Liver (tissue), 9 donors: ENCODE results near the gene RAPGEF2. TPM values are rescaled to one million over a fixed set of nuclear protein-coding genes. Genes with fewer than 3 reads are reported as not detected.

Experiments used
- DNase-seq: peaks from one replicate; pipeline ENCODE4 v3.0.0-alpha.2; 2017; ENCODE audit warnings: low spot score
- H3K27ac ChIP-seq, 2 donors: one replicate each; pipeline ENCODE4 v1.7.0; 2013; ENCODE audit warnings: inconsistent platforms in 2 of 2, low read length in 2 of 2, control low read depth in 1 of 2, low read depth in 1 of 2, mild to moderate bottlenecking in 1 of 2
- H3K27me3 ChIP-seq, 4 donors: one replicate each; pipeline versions ENCODE4 v1.6.1 to v1.7.0; 2013; ENCODE audit warnings: low read length in 3 of 4, inconsistent platforms in 1 of 4, mild to moderate bottlenecking in 1 of 4, moderate library complexity in 1 of 4; ENCODE audit not compliant: control insufficient read depth in 4 of 4, insufficient read depth in 4 of 4
- H3K36me3 ChIP-seq, 4 donors: one replicate each; pipeline versions ENCODE4 v1.6.1 to v1.7.0; 2013; ENCODE audit warnings: low read length in 3 of 4, mild to moderate bottlenecking in 3 of 4, low read depth in 1 of 4, moderate library complexity in 1 of 4; ENCODE audit not compliant: control insufficient read depth in 4 of 4, insufficient read depth in 3 of 4
- H3K4me1 ChIP-seq, 4 donors: one replicate each; pipeline versions ENCODE4 v1.6.1 to v1.7.0; 2013; ENCODE audit warnings: low read length in 3 of 4, mild to moderate bottlenecking in 3 of 4, moderate library complexity in 1 of 4; ENCODE audit not compliant: control insufficient read depth in 4 of 4, insufficient read depth in 4 of 4
- H3K4me3 ChIP-seq, 3 donors: one replicate each; pipeline versions ENCODE4 v1.6.1 to v1.7.0; 2013; ENCODE audit warnings: low read length in 3 of 3, control low read depth in 1 of 3, low read depth in 1 of 3, mild to moderate bottlenecking in 1 of 3
- H3K9ac ChIP-seq, 2 donors: one replicate each; pipeline ENCODE4 v1.7.0; 2013; ENCODE audit warnings: low read length in 2 of 2, mild to moderate bottlenecking in 2 of 2, moderate library complexity in 2 of 2, control low read depth in 1 of 2, low read depth in 1 of 2
- H3K9me3 ChIP-seq, 4 donors: one replicate each; pipeline versions ENCODE4 v1.6.1 to v1.7.0; 2013; ENCODE audit warnings: low read length in 3 of 4; ENCODE audit not compliant: control insufficient read depth in 4 of 4
- CTCF ChIP-seq: fragments of 150-350 bp; IDR thresholded peaks from 2 replicates; pipeline ENCODE4 v1.5.1; 2017; ENCODE audit warnings: improper control_type of control experiment, low read depth, low read length; ENCODE audit not compliant: missing input control
- EGR1 ChIP-seq, 2 donors: IDR thresholded peaks; 2 replicates each; pipeline ENCODE4 v1.6.1; 2016 to 2018; ENCODE audit warnings: antibody characterized with exemption in 2 of 2, low read depth in 2 of 2
- FOXA2 ChIP-seq: IDR thresholded peaks from 2 replicates; pipeline ENCODE4 v1.6.1; 2016; ENCODE audit warnings: antibody characterized with exemption
- HNF4G ChIP-seq: IDR thresholded peaks from 2 replicates; pipeline ENCODE4 v1.6.1; 2016; ENCODE audit warnings: antibody characterized with exemption
- NR2F2 ChIP-seq: IDR thresholded peaks from 2 replicates; pipeline ENCODE4 v1.6.1; 2016; ENCODE audit warnings: antibody characterized with exemption
- REST ChIP-seq: IDR thresholded peaks from 2 replicates; pipeline ENCODE4 v1.6.1; 2016; ENCODE audit warnings: antibody characterized with exemption, mild to moderate bottlenecking
- SP1 ChIP-seq: IDR thresholded peaks from 2 replicates; pipeline ENCODE4 v1.6.1; 2018; ENCODE audit warnings: antibody characterized with exemption, mild to moderate bottlenecking
- YY1 ChIP-seq: IDR thresholded peaks from 2 replicates; pipeline ENCODE4 v1.6.1; 2016; ENCODE audit warnings: antibody characterized with exemption, mild to moderate bottlenecking
- ZBTB33 ChIP-seq: IDR thresholded peaks from 2 replicates; pipeline ENCODE4 v1.6.1; 2016; ENCODE audit warnings: antibody characterized with exemption
- WGBS: extraction: QIAGEN DNeasy Blood & Tissue Kit; methylation state at CpG from one replicate; pipeline ENCODE4 v1.1.7; 2013; 5-methylcytosine and 5-hydroxymethylcytosine counted together
- polyA plus RNA-seq, 2 donors: library from polyadenylated mRNA; stranded (reverse) in 1 of 2; unstranded in 1 of 2; fragments of 200-250 nt in 1 of 2; fragments of >200 nt in 1 of 2; fragmentation: Nextera tagmentation in 1 of 2; extraction: Ambion mirVana in 1 of 2; gene quantifications; one replicate each; pipeline versions ENCODE4 v1.2.1 to v1.2.3, GENCODE V29; 2013 to 2015
- total RNA-seq, 2 donors: library from RNA; depleted of rRNA; stranded (reverse); fragments of >200 nt; gene quantifications; one replicate each; pipeline ENCODE4 v1.2.3, GENCODE V29; 2014
- donor health status: healthy.
- donor health status: healthy.
- donor health status: healthy.
- donor health status: healthy.
- donor health status: healthy.

The RAPGEF2 gene
- total and polyA plus RNA-seq, 4 donors = 7.3 to 90.4 (median 32.2) TPM

GRCh38 chr4:159178151-159178546 is 75.3 kb downstream of the RAPGEF2 start:
- WGBS = 83% methylated on average over 2 of the region's 2 CpGs
- no peak overlapping the region for H3K9ac ChIP-seq

GRCh38 chr4:159178979-159179969 is 76.4 kb downstream of the RAPGEF2 start:
- DNase-seq = no peak
- Histone ChIP-seq H3K9me3 (no peaks in the 10 kb centered on the region), H3K27me3 (no peaks in the 10 kb centered on the region), H3K9ac (no peak overlapping the region), H3K4me1 (peaks cover 0 to 28% (median 20%) of the 10 kb centered on the region in 4 donors), H3K36me3 (no peaks in the 10 kb centered on the region), H3K4me3 (no peak overlapping the region), H3K27ac (peak overlapping the region in 1 of 2 donors; percentile 7)
- 70% methylated on average over 3 of the region's 3 CpGs for WGBS
- TF ChIP-seq CTCF (no peak), FOXA2 (no peak), REST (no peak), ZBTB33 (no peak), EGR1 (IDR thresholded peaks at IDR 0.05; ENCODE audit: low read depth in 2 of 2) (no peak), SP1 (no peak)

More at GRCh38 chr4:159178151-159178546, 75.3 kb downstream of the RAPGEF2 start:
- Histone ChIP-seq H3K36me3 (no peaks in the 10 kb centered on the region), H3K9me3 (no peaks in the 10 kb centered on the region), H3K4me3 (no peak overlapping the region), H3K4me1 (peaks cover 0 to 28% (median 20%) of the 10 kb centered on the region in 4 donors), H3K27ac (no peak overlapping the region), H3K27me3 (no peaks in the 10 kb centered on the region)
- DNase-seq = no peak
- no peak for TF ChIP-seq HNF4G
- TF ChIP-seq YY1 = no peak
- no peak for TF ChIP-seq REST
- no peak for TF ChIP-seq ZBTB33
- TF ChIP-seq NR2F2 = no peak
